Osteoblast (primary cell): ENCODE results near the gene ETV1. TPM values are rescaled to one million over a fixed set of nuclear protein-coding genes. Genes with fewer than 3 reads are reported as not detected.

Source experiments
- DNase-seq: peaks from one replicate; pipeline ENCODE4 v3.0.0; 2011; ENCODE audit warnings: low spot score, mixed read lengths; ENCODE audit not compliant: insufficient read length; ENCODE audit errors: missing footprints
- H2AFZ ChIP-seq: 2 replicates; pipeline ENCODE4 v1.6.0; 2011; ENCODE audit warnings: mild to moderate bottlenecking, low read length
- H3K27ac ChIP-seq: 2 replicates; pipeline ENCODE4 v1.5.1; 2011; ENCODE audit warnings: mild to moderate bottlenecking, low read depth, low read length, moderate library complexity
- H3K27me3 ChIP-seq: 2 replicates; pipeline ENCODE4 v1.6.0; 2012; ENCODE audit warnings: mild to moderate bottlenecking, control low read depth, inconsistent platforms, low read length, moderate library complexity; ENCODE audit not compliant: insufficient read depth
- H3K36me3 ChIP-seq: 2 replicates; pipeline ENCODE4 v1.5.1; 2011; ENCODE audit warnings: mild to moderate bottlenecking, low read length, control low read depth, moderate library complexity; ENCODE audit not compliant: insufficient read depth
- H3K4me1 ChIP-seq: 2 replicates; pipeline ENCODE4 v1.5.1; 2011; ENCODE audit warnings: mild to moderate bottlenecking, low read length, control low read depth, moderate library complexity; ENCODE audit not compliant: insufficient read depth
- H3K4me2 ChIP-seq: 2 replicates; pipeline ENCODE4 v1.6.0; 2011; ENCODE audit warnings: mild to moderate bottlenecking, low read length; ENCODE audit not compliant: insufficient read depth
- H3K4me3 ChIP-seq: fragments of 200-600 bp; sonication (generic); 3 replicates; pipeline ENCODE4 v1.5.1; 2012; ENCODE audit warnings: mild to moderate bottlenecking, low read length, inconsistent platforms; ENCODE audit not compliant: insufficient read depth
- H3K79me2 ChIP-seq: 2 replicates; pipeline ENCODE4 v1.6.0; 2012; ENCODE audit warnings: mild to moderate bottlenecking, low read length, control low read depth, inconsistent platforms; ENCODE audit not compliant: insufficient read depth
- H3K9me3 ChIP-seq: 2 replicates; pipeline ENCODE4 v1.5.1; 2011; ENCODE audit warnings: low read depth, low read length, control low read depth
- H4K20me1 ChIP-seq: 2 replicates; pipeline ENCODE4 v1.6.0; 2012; ENCODE audit warnings: mild to moderate bottlenecking, low read length, control low read depth; ENCODE audit not compliant: insufficient read depth
- total RNA-seq: library from RNA; depleted of rRNA; stranded (reverse); fragments of >200 nt; gene quantifications from 2 replicates; pipeline ENCODE4 v1.2.3, GENCODE V29; 2012
- TF ChIP-seq, protein P1 (sequence below): IDR thresholded peaks from 2 replicates; pipeline ENCODE4 v1.5.1; 2011; ENCODE audit warnings: mild to moderate bottlenecking, low read depth, low read length, moderate library complexity; ENCODE audit errors: extremely low read depth

Gene ETV1
- total RNA-seq, 1 donor: 15.9 TPM

DNA sequence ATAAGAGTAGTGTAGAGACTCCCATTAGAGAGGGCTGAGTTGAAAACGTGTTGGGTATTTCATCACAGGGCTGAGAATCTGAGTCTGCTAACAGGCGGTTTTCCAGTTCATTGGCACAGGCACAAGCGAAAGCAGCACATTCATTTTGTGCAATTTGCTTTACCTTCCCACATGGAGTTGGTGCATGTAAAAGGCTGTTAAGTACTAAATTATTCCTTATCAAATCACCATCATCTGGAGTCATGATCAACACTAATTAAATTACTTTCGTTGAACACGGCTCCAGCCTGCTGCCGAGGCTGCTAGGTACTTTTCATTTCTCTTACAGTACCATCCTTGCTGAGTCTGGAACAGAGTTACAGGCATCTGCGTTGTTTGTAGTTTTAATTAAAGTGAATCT is 43.8 kb downstream of the ETV1 start:
- no peaks in the 10 kb centered on the region for H3K79me2 ChIP-seq
- peak overlapping the region; percentile 48 for H3K4me3 ChIP-seq
- no peaks in the 10 kb centered on the region for H3K9me3 ChIP-seq
- H3K4me1 ChIP-seq: peaks cover 13% of the 10 kb centered on the region
- H3K27ac ChIP-seq: peak overlapping the region; percentile 33
- peak; percentile 10 for DNase-seq
- peak overlapping the region; percentile 77 for H3K4me2 ChIP-seq
- H3K27me3 ChIP-seq: no peaks in the 10 kb centered on the region
- TF ChIP-seq, protein P1, sequence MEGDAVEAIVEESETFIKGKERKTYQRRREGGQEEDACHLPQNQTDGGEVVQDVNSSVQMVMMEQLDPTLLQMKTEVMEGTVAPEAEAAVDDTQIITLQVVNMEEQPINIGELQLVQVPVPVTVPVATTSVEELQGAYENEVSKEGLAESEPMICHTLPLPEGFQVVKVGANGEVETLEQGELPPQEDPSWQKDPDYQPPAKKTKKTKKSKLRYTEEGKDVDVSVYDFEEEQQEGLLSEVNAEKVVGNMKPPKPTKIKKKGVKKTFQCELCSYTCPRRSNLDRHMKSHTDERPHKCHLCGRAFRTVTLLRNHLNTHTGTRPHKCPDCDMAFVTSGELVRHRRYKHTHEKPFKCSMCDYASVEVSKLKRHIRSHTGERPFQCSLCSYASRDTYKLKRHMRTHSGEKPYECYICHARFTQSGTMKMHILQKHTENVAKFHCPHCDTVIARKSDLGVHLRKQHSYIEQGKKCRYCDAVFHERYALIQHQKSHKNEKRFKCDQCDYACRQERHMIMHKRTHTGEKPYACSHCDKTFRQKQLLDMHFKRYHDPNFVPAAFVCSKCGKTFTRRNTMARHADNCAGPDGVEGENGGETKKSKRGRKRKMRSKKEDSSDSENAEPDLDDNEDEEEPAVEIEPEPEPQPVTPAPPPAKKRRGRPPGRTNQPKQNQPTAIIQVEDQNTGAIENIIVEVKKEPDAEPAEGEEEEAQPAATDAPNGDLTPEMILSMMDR: no peak
- no peaks in the 10 kb centered on the region for H4K20me1 ChIP-seq
- peak overlapping the region; percentile 49 for H2AFZ ChIP-seq
- no peaks in the 10 kb centered on the region for H3K36me3 ChIP-seq

DNA sequence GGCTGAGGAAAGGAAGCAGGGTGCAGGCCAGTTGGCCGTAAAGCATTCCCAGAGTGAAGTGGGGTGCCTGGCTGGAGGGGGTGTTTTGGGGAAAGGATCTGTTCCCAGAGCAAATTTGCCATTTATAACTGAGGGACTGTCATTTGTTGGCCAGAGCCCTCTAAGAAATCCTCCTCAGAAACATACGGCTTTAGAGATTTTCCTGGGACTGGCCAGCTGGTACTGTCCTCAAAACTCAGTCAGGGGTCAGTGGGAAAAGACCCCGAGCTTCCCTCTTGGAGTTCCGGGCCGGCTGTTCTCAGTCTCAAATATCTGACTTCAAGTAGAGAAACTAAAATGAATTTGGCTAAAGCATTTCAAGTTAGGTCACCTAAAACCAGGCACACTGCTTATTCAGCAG is 55.9 kb downstream of the ETV1 start:
- Histone ChIP-seq H3K27ac (no peak overlapping the region), H3K9me3 (no peaks in the 10 kb centered on the region), H2AFZ (no peak overlapping the region), H3K36me3 (peaks cover 8% of the 10 kb centered on the region), H3K79me2 (no peaks in the 10 kb centered on the region), H4K20me1 (no peaks in the 10 kb centered on the region), H3K27me3 (no peaks in the 10 kb centered on the region), H3K4me3 (no peak overlapping the region), H3K4me1 (no peaks in the 10 kb centered on the region), H3K4me2 (no peak overlapping the region)
- DNase-seq: no peak
- TF ChIP-seq, protein P1: no peak

DNA sequence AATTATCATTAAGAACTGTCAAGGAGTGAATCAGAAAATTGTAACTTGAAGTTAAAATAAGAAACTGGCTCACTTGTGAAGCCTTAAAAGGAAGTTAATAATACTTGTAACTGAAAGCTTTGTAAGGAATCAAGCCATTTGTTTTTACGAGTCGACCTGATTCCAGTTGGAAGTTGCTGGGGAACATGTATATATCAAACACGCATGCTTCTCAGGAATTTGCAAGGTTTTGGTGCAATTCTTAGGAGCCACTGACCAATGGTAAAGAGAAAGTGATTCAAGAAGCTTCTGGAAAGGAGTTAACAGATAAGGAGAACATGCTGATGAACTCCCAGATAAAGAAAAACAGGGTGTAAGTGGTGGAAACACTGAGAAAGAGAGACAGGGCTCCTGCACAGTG is 56.4 kb downstream of the ETV1 start:
- no peak overlapping the region for H3K27ac ChIP-seq
- H2AFZ ChIP-seq: peak overlapping the region; percentile 54
- H3K27me3 ChIP-seq: no peaks in the 10 kb centered on the region
- H3K4me3 ChIP-seq: no peak overlapping the region
- no peaks in the 10 kb centered on the region for H3K9me3 ChIP-seq
- no peaks in the 10 kb centered on the region for H3K79me2 ChIP-seq
- H3K4me2 ChIP-seq: no peak overlapping the region
- DNase-seq: peak; percentile 52
- TF ChIP-seq, protein P1: no peak
- peaks cover 8% of the 10 kb centered on the region for H3K36me3 ChIP-seq
- H4K20me1 ChIP-seq: no peaks in the 10 kb centered on the region
- no peaks in the 10 kb centered on the region for H3K4me1 ChIP-seq

DNA sequence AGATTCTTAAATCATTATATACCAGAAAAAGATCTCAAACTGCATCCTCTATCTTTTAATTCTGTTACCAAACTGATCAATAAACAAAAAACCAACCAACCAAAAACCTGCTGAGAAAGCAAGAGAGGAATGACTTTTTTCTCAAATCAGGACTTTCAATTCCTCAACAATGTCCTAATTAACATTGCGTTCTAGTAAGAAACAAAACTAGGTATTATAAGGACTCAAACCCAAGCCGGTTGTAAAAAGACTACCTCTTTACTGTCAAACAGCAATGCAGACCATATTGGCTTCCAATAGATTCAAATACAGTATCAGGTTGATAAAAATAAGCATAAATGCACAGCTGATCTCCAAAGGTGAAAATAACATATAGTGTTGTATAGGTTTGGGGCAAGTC is 57.3 kb downstream of the ETV1 start:
- TF ChIP-seq, protein P1: no peak

More for the DNA sequence above, 57.3 kb downstream of the ETV1 start:
- no peak overlapping the region for H3K4me3 ChIP-seq
- DNase-seq: no peak
- H3K27ac ChIP-seq: no peak overlapping the region
- H3K4me2 ChIP-seq: no peak overlapping the region
- no peaks in the 10 kb centered on the region for H3K79me2 ChIP-seq
- H3K9me3 ChIP-seq: no peaks in the 10 kb centered on the region
- no peaks in the 10 kb centered on the region for H4K20me1 ChIP-seq
- H3K36me3 ChIP-seq: peaks cover 8% of the 10 kb centered on the region
- H3K27me3 ChIP-seq: no peaks in the 10 kb centered on the region
- no peaks in the 10 kb centered on the region for H3K4me1 ChIP-seq
- H2AFZ ChIP-seq: no peak overlapping the region
